GM12891 (cell line): Measurements from ENCODE around the gene TCP11L2.

Source experiments
- POLR2A ChIP-seq: IDR thresholded peaks from 2 replicates; pipeline ENCODE4 v1.6.1; 2011; ENCODE audit warnings: low read depth, low read length, control low read depth
- POLR2AphosphoS5 ChIP-seq: IDR thresholded peaks from 2 replicates; pipeline ENCODE4 v1.6.1; 2011; ENCODE audit warnings: low read depth, low read length, control low read depth
- POU2F2 ChIP-seq: IDR thresholded peaks from 2 replicates; pipeline ENCODE4 v1.6.1; 2011; ENCODE audit warnings: low read depth, mild to moderate bottlenecking, control low read depth, low read length, moderate library complexity
- SPI1 ChIP-seq: IDR thresholded peaks from 2 replicates; pipeline ENCODE4 v1.6.1; 2011; ENCODE audit warnings: low read depth, low read length, control low read depth
- TAF1 ChIP-seq: IDR thresholded peaks from 2 replicates; pipeline ENCODE4 v1.6.1; 2011; ENCODE audit warnings: low read depth, low read length, control low read depth

DNA sequence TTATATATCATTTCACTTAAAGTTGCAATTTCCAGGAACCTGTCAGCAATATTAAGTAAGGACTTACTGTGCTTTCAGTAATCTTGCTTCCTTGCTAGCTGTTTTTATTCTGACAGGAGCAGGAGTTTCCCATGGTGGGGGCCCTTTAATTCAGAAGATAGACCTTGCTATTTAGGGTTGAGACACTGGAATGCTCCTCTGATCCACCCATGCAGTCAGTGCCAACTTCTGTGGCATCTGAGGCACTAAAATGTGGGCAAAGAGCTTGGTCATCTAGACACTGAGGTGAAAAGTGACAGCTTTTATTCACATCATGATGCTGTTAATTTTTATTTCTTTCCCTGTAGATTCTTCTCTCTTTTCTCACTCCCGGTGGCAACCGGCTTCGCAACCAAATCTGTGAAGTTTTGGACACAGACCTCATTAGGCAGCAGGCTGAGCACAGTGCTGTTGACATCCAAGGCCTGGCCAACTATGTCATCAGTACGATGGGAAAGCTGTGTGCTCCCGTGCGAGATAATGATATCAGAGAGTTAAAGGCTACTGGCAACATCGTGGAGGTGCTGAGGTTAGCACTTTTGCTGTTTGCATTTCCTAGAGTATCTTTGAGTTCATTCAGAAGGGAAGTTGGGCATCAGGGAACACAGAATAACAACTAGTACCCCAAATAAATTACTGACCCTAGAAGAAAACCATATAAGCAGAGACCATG is 18.8 kb downstream of the TCP11L2 start:
- TF ChIP-seq POLR2A, result no peak
- no peak for TF ChIP-seq POLR2AphosphoS5
- TF ChIP-seq TAF1, result no peak
- TF ChIP-seq POU2F2, result no peak
- TF ChIP-seq SPI1, result no peak
